GM12872 (cell line): ENCODE results near the gene ATP6V1C2.

Experiments used
- CTCF ChIP-seq: IDR thresholded peaks from 3 replicates; pipeline ENCODE4 v1.5.1; 2011; ENCODE audit warnings: low read depth, mild to moderate bottlenecking, low read length, moderate library complexity; ENCODE audit not compliant: insufficient read depth

ATP6V1C2 gene

DNA sequence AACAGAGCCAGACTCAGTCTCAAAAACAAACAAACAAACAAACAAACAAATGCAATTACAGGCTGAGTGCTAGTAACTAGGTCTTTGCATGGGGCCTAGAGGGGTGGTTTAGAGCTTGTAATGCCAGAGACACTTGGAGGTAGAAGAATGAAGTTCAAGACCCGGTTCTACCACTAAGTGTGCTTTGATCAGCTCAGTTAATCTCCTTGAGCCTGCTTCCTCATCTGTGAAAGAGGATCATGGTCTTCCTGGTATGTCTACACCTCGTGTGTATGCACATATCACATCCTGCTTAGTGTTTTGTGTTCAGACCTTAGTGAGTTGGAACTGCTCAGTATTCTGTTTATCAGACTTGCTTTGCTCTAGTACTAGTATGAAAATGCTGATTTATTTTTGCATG, 4.8 kb upstream of the ATP6V1C2 start:
- no peak for TF ChIP-seq CTCF

- TF ChIP-seq CTCF = no peak
These were observed 3.8 kb upstream of the ATP6V1C2 start for GRCh38 chr2:10717628-10718027.

- no peak for TF ChIP-seq CTCF
These were observed 1.1 kb upstream of the ATP6V1C2 start for GRCh38 chr2:10720306-10720705.

DNA sequence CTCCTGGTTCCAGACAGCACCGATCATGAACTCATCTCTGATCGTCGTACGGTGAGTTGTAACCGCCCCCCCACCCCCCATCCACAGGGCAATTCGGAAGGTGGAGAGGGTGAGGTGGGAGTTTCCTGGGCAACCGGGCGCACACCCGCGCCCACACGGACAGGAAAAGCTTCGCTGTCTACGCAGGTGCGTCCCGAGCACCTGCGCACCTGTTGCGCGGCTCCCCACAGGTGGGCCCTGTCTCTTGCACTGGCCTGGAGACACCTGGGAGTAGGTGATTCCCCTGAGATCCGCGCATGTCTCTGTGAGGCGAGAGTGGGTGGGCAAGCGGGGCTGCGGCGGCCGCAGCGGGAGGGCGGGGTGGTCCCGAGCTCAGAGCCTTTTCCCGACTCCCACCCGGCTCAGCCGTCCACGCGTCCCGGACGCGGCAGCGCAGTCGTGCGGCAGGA, 459 bp upstream of the ATP6V1C2 start:
- no peak for TF ChIP-seq CTCF

DNA sequence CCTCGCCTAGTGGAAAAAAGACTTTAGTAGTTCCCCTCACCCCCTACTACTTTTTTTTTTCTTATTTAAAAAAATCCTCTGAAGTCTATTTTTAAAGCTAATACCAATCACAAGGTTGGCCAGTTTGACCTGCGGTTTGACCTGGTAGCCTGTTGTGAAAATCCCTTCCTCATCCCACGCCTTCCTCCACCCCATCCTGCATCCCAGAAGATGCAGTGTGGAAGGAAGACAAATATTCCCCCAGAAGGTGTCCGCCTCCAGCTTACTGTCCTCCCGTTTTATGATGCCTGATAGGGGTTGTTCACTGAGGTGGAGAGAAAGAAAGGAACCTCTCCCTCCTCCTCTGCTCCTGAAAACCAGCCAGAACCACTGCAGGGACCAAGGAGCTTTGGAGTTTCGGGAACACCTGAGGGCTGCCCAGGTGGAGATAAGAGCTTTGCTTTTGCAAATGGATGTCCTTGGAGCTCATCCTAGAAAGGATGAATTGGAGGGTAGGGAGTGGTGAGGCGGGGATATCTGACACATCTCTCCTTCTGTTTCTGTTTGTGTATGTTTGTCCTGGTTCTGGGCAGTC, 909 bp downstream of the ATP6V1C2 start:
- no peak for TF ChIP-seq CTCF

GRCh38 chr2:10732924-10733565, 11.6 kb downstream of the ATP6V1C2 start:
- TF ChIP-seq CTCF = no peak

DNA sequence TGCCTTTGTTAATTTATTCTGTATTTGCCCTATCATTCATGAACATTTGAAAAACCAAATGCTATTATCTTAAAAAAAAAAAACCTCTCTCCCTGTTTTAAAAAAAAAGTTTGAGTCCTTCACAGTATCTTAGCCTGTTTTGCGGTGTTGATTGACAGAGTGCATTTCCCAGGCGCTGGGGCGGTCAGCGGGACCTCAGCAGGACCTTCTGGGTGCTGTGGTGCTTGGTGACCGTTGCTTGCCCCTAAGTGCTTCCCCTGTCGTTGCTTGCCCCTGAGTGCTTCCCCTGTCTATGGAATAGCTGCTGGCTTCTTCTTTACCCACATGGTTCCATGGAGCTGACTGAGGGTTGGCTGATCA, 12.1 kb downstream of the ATP6V1C2 start:
- TF ChIP-seq CTCF = no peak
